SH-SY5Y (cell line): Measurements from ENCODE around the gene RIN2.

Experiments used
- GATA2 ChIP-seq: IDR thresholded peaks from 2 replicates; pipeline ENCODE4 v1.6.1; 2011; ENCODE audit warnings: mild to moderate bottlenecking, low read depth, low read length
- GATA3 ChIP-seq: IDR thresholded peaks from 2 replicates; pipeline ENCODE4 v1.6.1; 2011; ENCODE audit warnings: low read depth, mild to moderate bottlenecking, low read length, moderate library complexity

- TF ChIP-seq GATA2 (no peak), GATA3 (no peak)
These were observed 19.9 kb downstream of the RIN2 start for GRCh38 chr20:19777981-19778380.
